ENCODE measurements around the gene AP2A1.
A peak's percentile ranks its signal among the peaks of the same experiment; 100 is the strongest.
"Not testable (repeated sequence)": the region's sequence is repeated elsewhere in the genome, so short reads cannot be mapped to it uniquely, and the experiment has no call there.

The AP2A1 gene

GRCh38 chr19:49766930-49767299 is at the start of gene AP2A1:
TSS of gene AP2A1 (plus strand) at chr19:49767001. CDS start at chr19:49767134, 133 bp downstream.
- Mint-ChIP-seq H3K9me3 (no peaks in the 10 kb centered on the region), H3K27ac (peak within 1 kb of the TSS; percentile 94), H3K4me3 (peak within 1 kb of the TSS; percentile 95), H3K27me3 (no peaks in the 10 kb centered on the region), H3K4me1 (ENCODE audit: low read depth) (peaks cover 40% of the 10 kb centered on the region), H3K36me3 (ENCODE audit: low read depth) (peaks cover 27% of the 10 kb centered on the region)
- no peak for DNase-seq

GRCh38 chr19:49718511-49718910 is 48.3 kb upstream of the AP2A1 start:
- H3K9me3 Mint-ChIP-seq: no peaks in the 10 kb centered on the region
- peak overlapping the region; percentile 29 for H3K27ac Mint-ChIP-seq
- DNase-seq: no peak
- no peaks in the 10 kb centered on the region for H3K27me3 Mint-ChIP-seq
- peaks cover 10% of the 10 kb centered on the region for H3K4me1 Mint-ChIP-seq (ENCODE audit: low read depth)
- peak overlapping the region; percentile 16 for H3K4me3 Mint-ChIP-seq
- H3K36me3 Mint-ChIP-seq (ENCODE audit: low read depth): peaks cover 2% of the 10 kb centered on the region

DNA sequence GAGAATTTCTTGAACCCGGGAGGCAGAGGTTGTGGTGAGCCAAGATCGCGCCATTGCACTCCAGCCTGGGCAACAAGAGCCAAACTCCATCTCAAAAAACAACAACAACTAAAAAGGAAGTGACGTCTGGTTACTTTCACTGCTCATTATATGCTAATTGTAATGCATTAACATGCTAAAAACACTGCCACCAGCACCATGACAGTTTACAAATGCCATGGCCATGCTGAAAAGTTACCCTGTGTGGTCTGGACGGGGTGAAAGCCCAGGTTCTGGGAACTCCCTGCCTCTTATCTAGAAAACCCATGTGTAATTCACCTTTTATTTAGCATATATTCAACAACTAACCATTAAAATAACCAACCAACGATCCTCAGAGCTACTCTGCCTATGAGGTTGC is 47.8 kb upstream of the AP2A1 start:
- H3K9me3 Mint-ChIP-seq: no peaks in the 10 kb centered on the region
- H3K4me1 Mint-ChIP-seq (ENCODE audit: low read depth): peaks cover 10% of the 10 kb centered on the region
- peaks cover 2% of the 10 kb centered on the region for H3K36me3 Mint-ChIP-seq (ENCODE audit: low read depth)
- no peaks in the 10 kb centered on the region for H3K27me3 Mint-ChIP-seq
- DNase-seq: no peak
- no peak overlapping the region for H3K27ac Mint-ChIP-seq
- no peak overlapping the region for H3K4me3 Mint-ChIP-seq

- not testable (repeated sequence) for H3K27me3 Mint-ChIP-seq; H3K4me3 Mint-ChIP-seq; H3K27ac Mint-ChIP-seq; DNase-seq; H3K36me3 Mint-ChIP-seq (ENCODE audit: low read depth); H3K9me3 Mint-ChIP-seq; H3K4me1 Mint-ChIP-seq (ENCODE audit: low read depth)
Observed at GRCh38 chr19:49719420-49719819, 47.4 kb upstream of the AP2A1 start.

- Mint-ChIP-seq H3K27me3 (no peaks in the 10 kb centered on the region), H3K4me3 (no peak overlapping the region), H3K4me1 (ENCODE audit: low read depth) (no peaks in the 10 kb centered on the region), H3K27ac (no peak overlapping the region), H3K9me3 (no peaks in the 10 kb centered on the region), H3K36me3 (ENCODE audit: low read depth) (no peaks in the 10 kb centered on the region)
- no peak for DNase-seq
Observed at GRCh38 chr19:49727217-49728030, 39.4 kb upstream of the AP2A1 start.

DNA sequence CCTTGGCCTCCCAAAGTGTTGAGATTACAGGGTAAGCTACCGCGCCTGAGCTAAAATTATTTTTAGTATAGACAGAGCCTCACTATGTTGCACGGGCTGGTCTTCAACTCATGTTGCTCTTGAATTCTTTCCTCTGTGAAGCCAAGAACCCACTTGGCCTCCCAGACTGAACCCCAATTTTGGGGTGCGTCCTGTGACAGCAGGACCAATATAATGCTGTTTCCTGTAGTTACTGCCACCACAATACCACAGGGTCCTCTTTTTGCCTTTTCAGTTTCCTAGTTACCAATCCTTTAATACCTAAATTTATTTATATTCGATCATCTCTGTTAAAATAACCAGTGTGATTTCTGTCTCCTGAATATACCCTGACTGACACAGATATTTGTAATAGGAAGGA is 36.6 kb upstream of the AP2A1 start:
- no peak overlapping the region for H3K27ac Mint-ChIP-seq
- no peaks in the 10 kb centered on the region for H3K9me3 Mint-ChIP-seq

DNA sequence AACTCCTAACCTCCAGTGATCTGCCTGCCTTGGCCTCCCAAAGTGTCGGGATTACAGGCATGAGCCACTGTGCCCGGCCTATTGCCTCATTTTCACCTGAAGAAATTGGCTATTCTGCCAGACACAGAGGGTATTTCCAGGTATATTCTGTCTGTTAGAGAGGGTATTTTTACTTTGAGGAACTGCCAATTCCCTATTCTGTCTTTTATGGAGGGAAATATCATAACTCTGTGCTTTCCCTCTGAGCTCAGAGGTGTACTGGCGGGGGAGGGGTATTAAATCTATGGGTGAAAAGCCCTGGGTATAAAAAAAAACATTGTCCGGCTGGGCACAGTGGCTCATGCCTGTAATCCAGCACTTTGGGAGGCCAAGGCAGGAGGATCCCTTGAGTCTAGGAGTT is 28.5 kb upstream of the AP2A1 start:
- no peaks in the 10 kb centered on the region for H3K9me3 Mint-ChIP-seq
- H3K27me3 Mint-ChIP-seq: no peaks in the 10 kb centered on the region
- no peak for DNase-seq
- H3K36me3 Mint-ChIP-seq (ENCODE audit: low read depth): no peaks in the 10 kb centered on the region
- H3K4me1 Mint-ChIP-seq (ENCODE audit: low read depth): peaks cover 5% of the 10 kb centered on the region
- no peak overlapping the region for H3K27ac Mint-ChIP-seq
- H3K4me3 Mint-ChIP-seq: no peak overlapping the region

More for the DNA sequence above, 36.6 kb upstream of the AP2A1 start:
- Mint-ChIP-seq H3K36me3 (ENCODE audit: low read depth) (no peaks in the 10 kb centered on the region), H3K4me1 (ENCODE audit: low read depth) (no peaks in the 10 kb centered on the region), H3K4me3 (no peak overlapping the region), H3K27me3 (no peaks in the 10 kb centered on the region)
- no peak for DNase-seq

DNA sequence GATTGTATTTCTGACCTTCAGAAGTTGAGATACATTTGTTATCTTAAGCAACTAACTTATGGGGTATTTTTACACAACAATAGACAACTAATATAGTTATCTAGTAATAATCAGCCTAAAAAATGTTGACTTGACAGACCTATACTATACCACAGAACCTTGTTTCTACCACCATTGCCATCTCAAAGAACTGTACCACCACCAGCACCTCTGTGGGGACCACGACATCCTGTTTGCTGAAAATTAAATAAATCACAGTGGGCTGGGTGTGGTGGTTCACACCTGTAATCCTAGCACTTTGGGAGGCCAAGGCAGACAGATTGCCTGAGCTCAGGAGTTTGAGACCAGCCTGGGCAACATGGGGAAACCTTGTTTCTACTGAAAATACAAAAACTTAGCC is 27.7 kb upstream of the AP2A1 start:
- H3K27ac Mint-ChIP-seq: no peak overlapping the region
- H3K36me3 Mint-ChIP-seq (ENCODE audit: low read depth): no peaks in the 10 kb centered on the region
- H3K9me3 Mint-ChIP-seq: no peaks in the 10 kb centered on the region
- DNase-seq: no peak
- no peak overlapping the region for H3K4me3 Mint-ChIP-seq
- no peaks in the 10 kb centered on the region for H3K27me3 Mint-ChIP-seq
- peaks cover 5% of the 10 kb centered on the region for H3K4me1 Mint-ChIP-seq (ENCODE audit: low read depth)

GRCh38 chr19:49739933-49740332 is 26.9 kb upstream of the AP2A1 start:
- H3K36me3 Mint-ChIP-seq (ENCODE audit: low read depth): no peaks in the 10 kb centered on the region
- no peak overlapping the region for H3K4me3 Mint-ChIP-seq
- no peaks in the 10 kb centered on the region for H3K9me3 Mint-ChIP-seq
- no peak overlapping the region for H3K27ac Mint-ChIP-seq
- H3K4me1 Mint-ChIP-seq (ENCODE audit: low read depth): peaks cover 5% of the 10 kb centered on the region
- no peak for DNase-seq
- no peaks in the 10 kb centered on the region for H3K27me3 Mint-ChIP-seq

GRCh38 chr19:49741210-49741844 is 25.5 kb upstream of the AP2A1 start:
- Mint-ChIP-seq H3K4me3 (no peak overlapping the region), H3K4me1 (ENCODE audit: low read depth) (peaks cover 8% of the 10 kb centered on the region), H3K9me3 (no peaks in the 10 kb centered on the region), H3K36me3 (ENCODE audit: low read depth) (no peaks in the 10 kb centered on the region), H3K27ac (no peak overlapping the region), H3K27me3 (no peaks in the 10 kb centered on the region)
- no peak for DNase-seq

GRCh38 chr19:49744946-49745381 is 21.8 kb upstream of the AP2A1 start:
- H3K9me3 Mint-ChIP-seq: no peaks in the 10 kb centered on the region
- H3K4me1 Mint-ChIP-seq (ENCODE audit: low read depth): peaks cover 3% of the 10 kb centered on the region
- H3K27me3 Mint-ChIP-seq: no peaks in the 10 kb centered on the region
- H3K4me3 Mint-ChIP-seq: no peak overlapping the region
- no peak for DNase-seq
- H3K27ac Mint-ChIP-seq: no peak overlapping the region
- no peaks in the 10 kb centered on the region for H3K36me3 Mint-ChIP-seq (ENCODE audit: low read depth)

DNA sequence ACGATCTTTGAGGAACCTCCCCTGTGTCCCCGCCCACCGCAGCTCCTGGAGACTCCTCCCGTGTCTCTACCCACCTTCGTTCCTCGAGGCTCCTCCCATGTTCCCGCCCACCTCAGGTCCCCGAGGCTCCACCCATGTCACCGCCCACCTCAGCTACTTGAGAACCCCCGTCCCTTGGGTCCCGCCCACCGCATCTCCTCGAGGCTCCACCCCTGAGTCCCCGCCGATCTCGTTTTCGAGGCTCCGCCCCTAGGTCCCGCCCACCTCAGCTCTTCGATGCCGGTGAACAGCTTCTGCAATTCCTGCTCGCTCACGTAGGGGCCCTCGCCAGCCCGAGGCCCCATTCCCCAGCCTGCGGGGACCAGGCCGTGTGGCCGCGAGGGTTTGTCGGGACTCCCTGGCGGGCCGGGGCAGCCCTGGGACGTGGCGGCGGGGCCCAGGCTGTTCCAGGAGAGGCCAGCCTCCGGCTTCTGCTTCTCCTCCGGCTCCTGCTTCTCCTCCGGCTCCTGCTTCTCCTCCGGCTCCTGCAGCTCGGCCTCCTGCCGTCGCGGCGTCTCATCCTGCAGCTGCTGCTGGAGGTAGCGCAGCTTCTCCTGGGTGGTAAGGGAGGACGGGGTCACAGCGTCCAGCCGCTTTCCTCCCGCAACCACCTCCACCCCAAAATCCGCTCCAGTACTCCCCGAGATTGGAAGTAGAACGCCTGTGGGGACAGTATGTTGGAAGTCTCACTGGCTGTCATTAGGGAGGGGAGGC is 20.4 kb upstream of the AP2A1 start:
- H3K4me3 Mint-ChIP-seq: no peak overlapping the region
- no peaks in the 10 kb centered on the region for H3K9me3 Mint-ChIP-seq
- peak; percentile 67 for DNase-seq
- no peaks in the 10 kb centered on the region for H3K27me3 Mint-ChIP-seq
- peaks cover 3% of the 10 kb centered on the region for H3K4me1 Mint-ChIP-seq (ENCODE audit: low read depth)
- no peaks in the 10 kb centered on the region for H3K36me3 Mint-ChIP-seq (ENCODE audit: low read depth)
- no peak overlapping the region for H3K27ac Mint-ChIP-seq

- Mint-ChIP-seq H3K27me3 (no peaks in the 10 kb centered on the region), H3K4me3 (no peak overlapping the region), H3K36me3 (ENCODE audit: low read depth) (no peaks in the 10 kb centered on the region), H3K4me1 (ENCODE audit: low read depth) (peaks cover 3% of the 10 kb centered on the region), H3K9me3 (no peaks in the 10 kb centered on the region), H3K27ac (no peak overlapping the region)
- DNase-seq: no peak
Observed at GRCh38 chr19:49749055-49749716, 17.6 kb upstream of the AP2A1 start.

DNA sequence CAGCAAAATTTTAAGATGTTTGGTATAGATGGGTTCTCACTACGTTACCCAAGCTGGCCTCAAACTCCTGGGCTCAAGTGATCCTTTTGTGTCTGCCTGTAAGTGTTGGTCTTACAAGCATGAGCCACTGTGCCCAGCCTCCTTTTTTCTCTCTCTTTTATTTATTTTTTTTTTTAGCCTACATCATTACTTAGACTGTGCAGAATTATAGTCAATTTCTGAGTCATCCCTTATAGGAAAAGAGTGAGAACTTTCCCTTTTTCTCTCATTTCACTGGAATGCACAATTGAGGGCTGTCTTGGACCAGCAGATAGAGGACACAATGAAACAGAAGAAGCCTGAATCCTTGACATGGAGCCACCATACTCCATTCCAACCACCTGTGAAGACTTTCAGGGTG is 17.0 kb upstream of the AP2A1 start:
- no peak for DNase-seq
- Mint-ChIP-seq H3K27me3 (no peaks in the 10 kb centered on the region), H3K36me3 (ENCODE audit: low read depth) (no peaks in the 10 kb centered on the region), H3K27ac (no peak overlapping the region), H3K4me1 (ENCODE audit: low read depth) (peaks cover 3% of the 10 kb centered on the region), H3K4me3 (no peak overlapping the region), H3K9me3 (no peaks in the 10 kb centered on the region)
